C4-2B (cell line): Measurements from ENCODE around the gene SPECC1.

Experiments used
- ZFX ChIP-seq: fragments of 450-650 bp; IDR thresholded peaks from 2 replicates; pipeline ENCODE4 v1.6.1; 2017
- TF ChIP-seq, protein P1 (sequence below): fragments of 450-650 bp; conservative IDR thresholded peaks from 2 replicates; pipeline ENCODE4 v1.5.1; 2017; ENCODE audit warnings: mild to moderate bottlenecking

DNA sequence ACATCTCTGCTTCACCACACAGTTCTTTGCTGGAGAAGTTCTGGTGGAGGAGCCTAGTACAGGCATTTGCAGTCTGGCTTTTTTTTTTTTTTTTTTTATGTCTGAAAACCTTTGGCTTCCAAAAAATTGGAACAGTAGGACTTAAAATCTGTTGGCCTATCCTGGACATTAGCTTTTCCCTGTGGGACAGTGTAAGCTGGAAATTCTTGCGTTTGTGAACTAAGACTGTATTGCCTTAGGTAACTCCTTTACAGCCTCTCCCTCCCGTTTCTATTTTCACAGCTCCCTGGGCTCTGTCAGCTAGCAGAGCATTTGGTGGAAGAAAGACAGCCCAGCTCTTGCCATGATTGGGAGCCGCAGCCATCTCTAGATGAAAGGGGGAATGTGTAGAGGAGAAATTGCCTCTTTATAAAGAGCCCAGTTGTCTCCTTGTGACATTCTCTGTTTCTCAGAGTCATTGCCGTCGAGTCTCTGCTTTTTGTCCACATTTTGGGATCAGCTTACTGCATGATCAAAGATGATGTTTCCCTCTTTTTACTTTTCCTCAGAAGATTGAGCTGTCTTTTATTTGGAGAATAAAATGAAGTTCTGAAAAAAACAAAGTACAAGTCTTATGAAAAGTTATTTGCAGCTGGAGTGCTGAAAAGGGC, 227.5 kb downstream of the SPECC1 start:
- TF ChIP-seq, protein P1, sequence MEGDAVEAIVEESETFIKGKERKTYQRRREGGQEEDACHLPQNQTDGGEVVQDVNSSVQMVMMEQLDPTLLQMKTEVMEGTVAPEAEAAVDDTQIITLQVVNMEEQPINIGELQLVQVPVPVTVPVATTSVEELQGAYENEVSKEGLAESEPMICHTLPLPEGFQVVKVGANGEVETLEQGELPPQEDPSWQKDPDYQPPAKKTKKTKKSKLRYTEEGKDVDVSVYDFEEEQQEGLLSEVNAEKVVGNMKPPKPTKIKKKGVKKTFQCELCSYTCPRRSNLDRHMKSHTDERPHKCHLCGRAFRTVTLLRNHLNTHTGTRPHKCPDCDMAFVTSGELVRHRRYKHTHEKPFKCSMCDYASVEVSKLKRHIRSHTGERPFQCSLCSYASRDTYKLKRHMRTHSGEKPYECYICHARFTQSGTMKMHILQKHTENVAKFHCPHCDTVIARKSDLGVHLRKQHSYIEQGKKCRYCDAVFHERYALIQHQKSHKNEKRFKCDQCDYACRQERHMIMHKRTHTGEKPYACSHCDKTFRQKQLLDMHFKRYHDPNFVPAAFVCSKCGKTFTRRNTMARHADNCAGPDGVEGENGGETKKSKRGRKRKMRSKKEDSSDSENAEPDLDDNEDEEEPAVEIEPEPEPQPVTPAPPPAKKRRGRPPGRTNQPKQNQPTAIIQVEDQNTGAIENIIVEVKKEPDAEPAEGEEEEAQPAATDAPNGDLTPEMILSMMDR: no peak
- TF ChIP-seq ZFX: no peak
